Chondrocyte (in vitro differentiated cells): ENCODE results near the gene ABTB1. TPM values are rescaled to one million over a fixed set of nuclear protein-coding genes. Genes with fewer than 3 reads are reported as not detected.

Experiments
- DNase-seq: peaks from one replicate; pipeline ENCODE4 v3.0.0; 2021; ENCODE audit warnings: mixed read lengths, low spot score
- H3K27ac Mint-ChIP-seq: one replicate; pipeline ENCODE4 v1.8.0; 2021; ENCODE audit warnings: mild to moderate bottlenecking, moderate library complexity, mixed read lengths; ENCODE audit not compliant: unreplicated experiment
- H3K27me3 Mint-ChIP-seq: 2 replicates; pipeline ENCODE4 v1.8.0; 2021; ENCODE audit warnings: low read depth, mixed read lengths
- H3K36me3 Mint-ChIP-seq: 2 replicates; pipeline ENCODE4 v1.8.0; 2021; ENCODE audit warnings: low read depth, mixed read lengths
- H3K4me1 Mint-ChIP-seq: 2 replicates; pipeline ENCODE4 v1.8.0; 2021; ENCODE audit warnings: low read depth, mild to moderate bottlenecking, mixed read lengths
- H3K4me3 Mint-ChIP-seq: one replicate; pipeline ENCODE4 v1.8.0; 2021; ENCODE audit warnings: mild to moderate bottlenecking, moderate library complexity, mixed read lengths; ENCODE audit not compliant: unreplicated experiment
- H3K9me3 Mint-ChIP-seq: 2 replicates; pipeline ENCODE4 v1.8.0; 2021; ENCODE audit warnings: low read depth, mixed read lengths
- CTCF ChIP-seq: fragments of 200-600 bp; sonication (generic); IDR thresholded peaks from 2 replicates; pipeline ENCODE4 v1.5.0; 2021; ENCODE audit warnings: antibody characterized with exemption, mild to moderate bottlenecking, moderate library complexity
- total RNA-seq: library from RNA; stranded (reverse); gene quantifications from 3 replicates; pipeline ENCODE4 v1.2.1, GENCODE V29; 2021

Gene ABTB1
- total RNA-seq, 1 donor from 2014 or later: 26.7 TPM

- DNase-seq: no peak
- Mint-ChIP-seq H3K4me1 (no peaks in the 10 kb centered on the region), H3K36me3 (no peaks in the 10 kb centered on the region), H3K9me3 (no peaks in the 10 kb centered on the region), H3K27ac (no peak overlapping the region), H3K4me3 (no peak overlapping the region), H3K27me3 (peaks cover 2% of the 10 kb centered on the region)
- TF ChIP-seq CTCF: no peak
Measured at GRCh38 chr3:127637546-127637945, 35.2 kb upstream of the ABTB1 start.

- no peak for TF ChIP-seq CTCF
- Mint-ChIP-seq H3K4me1 (no peaks in the 10 kb centered on the region), H3K4me3 (no peak overlapping the region), H3K36me3 (no peaks in the 10 kb centered on the region), H3K27ac (no peak overlapping the region), H3K27me3 (peaks cover 2% of the 10 kb centered on the region), H3K9me3 (no peaks in the 10 kb centered on the region)
- DNase-seq: no peak
Measured at GRCh38 chr3:127637971-127638370, 34.8 kb upstream of the ABTB1 start.

- Mint-ChIP-seq H3K27ac (no peak overlapping the region), H3K27me3 (peaks cover 2% of the 10 kb centered on the region), H3K36me3 (no peaks in the 10 kb centered on the region), H3K4me3 (no peak overlapping the region), H3K4me1 (no peaks in the 10 kb centered on the region), H3K9me3 (no peaks in the 10 kb centered on the region)
- no peak for DNase-seq
- no peak for TF ChIP-seq CTCF
Measured at GRCh38 chr3:127639173-127640041, 33.3 kb upstream of the ABTB1 start.

- no peaks in the 10 kb centered on the region for H3K9me3 Mint-ChIP-seq
Measured at GRCh38 chr3:127640042-127640355, 32.8 kb upstream of the ABTB1 start.

More at GRCh38 chr3:127640042-127640355, 32.8 kb upstream of the ABTB1 start:
- peaks cover 2% of the 10 kb centered on the region for H3K27me3 Mint-ChIP-seq
- H3K36me3 Mint-ChIP-seq: no peaks in the 10 kb centered on the region
- TF ChIP-seq CTCF: no peak
- no peak overlapping the region for H3K27ac Mint-ChIP-seq
- no peaks in the 10 kb centered on the region for H3K4me1 Mint-ChIP-seq
- DNase-seq: no peak
- no peak overlapping the region for H3K4me3 Mint-ChIP-seq
